GM08714 (cell line): Measurements from ENCODE around the gene HES4.

Source experiments
- H3K4me3 ChIP-seq: fragments of 200-500 bp; sonication (Bioruptor generic); 2 replicates; pipeline ENCODE4 v1.5.1; 2014; ENCODE audit warnings: mild to moderate bottlenecking, low read length, inconsistent platforms
- ZNF274 ChIP-seq: IDR thresholded peaks from 2 replicates; pipeline ENCODE4 v1.6.1; 2012; ENCODE audit warnings: mild to moderate bottlenecking, low read depth, low read length

Gene HES4

GRCh38 chr1:999725-1000356 is at the start of gene HES4:
HES4 (minus strand) TSS chr1:1000097; CDS start chr1:999973, 124 bp downstream.
- peak within 1 kb of the TSS; percentile 57 for H3K4me3 ChIP-seq

GRCh38 chr1:1048765-1049164 is 48.9 kb upstream of the HES4 start:
- H3K4me3 ChIP-seq, result no peak overlapping the region
- TF ChIP-seq ZNF274, result no peak

More at GRCh38 chr1:999725-1000356, at the start of gene HES4:
- TF ChIP-seq ZNF274, result no peak

GRCh38 chr1:1047963-1048362 is 48.1 kb upstream of the HES4 start:
- no peak for TF ChIP-seq ZNF274
- no peak overlapping the region for H3K4me3 ChIP-seq

- TF ChIP-seq ZNF274, result no peak
Measured at GRCh38 chr1:1047407-1047806, 47.5 kb upstream of the HES4 start.

DNA sequence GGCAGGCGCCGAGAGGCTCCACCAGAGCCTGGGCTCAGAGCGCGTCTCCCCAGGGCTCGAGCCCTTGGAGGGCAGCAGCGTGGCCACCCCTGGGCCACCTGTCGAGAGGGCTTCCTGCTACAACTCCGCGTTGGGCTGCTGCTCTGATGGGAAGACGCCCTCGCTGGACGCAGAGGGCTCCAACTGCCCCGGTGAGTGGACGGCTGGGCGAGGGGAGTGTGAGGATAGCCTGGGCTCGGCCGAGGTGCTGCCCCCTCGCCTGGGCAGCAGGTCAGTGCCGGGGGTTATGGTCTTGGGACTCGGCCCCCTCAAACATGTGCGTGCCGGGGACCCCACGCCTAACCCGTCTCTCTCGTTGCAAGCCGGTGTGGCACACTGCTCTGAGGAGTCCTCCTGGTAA is 46.9 kb upstream of the HES4 start:
- TF ChIP-seq ZNF274, result no peak
- no peak overlapping the region for H3K4me3 ChIP-seq

More at GRCh38 chr1:1047407-1047806, 47.5 kb upstream of the HES4 start:
- H3K4me3 ChIP-seq, result no peak overlapping the region

DNA sequence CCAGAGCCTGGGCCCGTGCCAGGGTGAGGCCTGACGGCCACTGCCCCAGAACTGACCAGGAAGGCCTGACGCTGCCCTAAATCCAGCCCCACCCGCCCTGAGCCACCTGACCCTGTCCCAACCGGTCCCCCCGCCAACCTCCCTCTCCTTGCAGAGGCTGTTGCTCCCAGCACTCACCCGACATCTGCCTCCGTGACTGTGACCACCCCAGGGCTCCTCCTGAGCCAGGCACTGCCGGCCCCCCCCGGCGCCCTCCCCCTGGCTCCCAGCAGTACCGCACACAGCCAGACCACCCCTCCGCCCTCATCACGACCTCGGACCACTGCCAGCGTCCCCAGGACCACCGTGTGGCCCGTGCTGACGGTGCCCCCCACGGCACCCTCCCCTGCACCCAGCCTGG is 46.3 kb upstream of the HES4 start:
- no peak for TF ChIP-seq ZNF274
- no peak overlapping the region for H3K4me3 ChIP-seq

DNA sequence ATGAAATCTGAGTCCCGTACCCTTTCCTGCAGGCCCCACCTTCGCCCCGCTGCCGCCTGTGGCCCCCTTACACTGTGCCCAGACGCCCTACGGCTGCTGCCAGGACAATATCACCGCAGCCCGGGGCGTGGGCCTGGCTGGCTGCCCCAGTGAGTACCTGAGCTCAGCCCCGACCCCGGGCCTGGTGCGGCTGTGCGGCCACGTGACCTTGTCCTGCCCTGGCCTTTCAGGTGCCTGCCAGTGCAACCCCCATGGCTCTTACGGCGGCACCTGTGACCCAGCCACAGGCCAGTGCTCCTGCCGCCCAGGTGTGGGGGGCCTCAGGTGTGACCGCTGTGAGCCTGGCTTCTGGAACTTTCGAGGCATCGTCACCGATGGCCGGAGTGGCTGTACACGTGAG is 45.2 kb upstream of the HES4 start:
- no peak overlapping the region for H3K4me3 ChIP-seq
- TF ChIP-seq ZNF274, result no peak

DNA sequence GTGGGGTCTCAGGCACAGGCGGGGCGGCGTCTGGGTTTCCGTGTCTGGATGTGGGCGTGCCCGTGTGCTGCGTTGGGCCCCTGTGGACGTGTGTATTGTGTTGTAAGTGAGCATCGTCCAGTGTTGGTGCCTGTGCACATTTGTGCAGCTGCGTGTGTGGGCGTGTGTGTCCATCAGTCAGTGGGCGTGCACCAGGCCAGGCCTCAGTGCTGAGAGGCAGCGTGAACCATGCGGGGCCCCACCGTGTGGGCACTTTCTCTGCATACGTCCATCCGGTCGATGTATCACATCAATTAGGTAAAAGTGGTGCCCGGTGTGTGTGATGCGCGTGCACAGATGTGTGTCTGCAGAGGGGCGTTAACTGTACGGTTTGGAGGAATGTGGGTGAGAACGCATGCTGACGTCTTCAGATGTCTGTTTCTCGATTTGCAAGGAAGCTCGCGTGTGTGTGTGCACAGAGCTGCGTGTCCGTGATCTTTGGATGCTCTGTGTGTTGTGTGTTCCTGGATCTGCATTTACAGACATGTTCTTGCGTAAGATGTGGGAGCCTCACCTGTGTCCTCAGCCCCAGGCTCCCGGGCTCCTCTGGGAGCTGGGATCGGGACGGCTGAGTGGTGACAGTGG is 44.7 kb upstream of the HES4 start:
- TF ChIP-seq ZNF274, result no peak
- H3K4me3 ChIP-seq, result no peak overlapping the region

- TF ChIP-seq ZNF274, result no peak
- H3K4me3 ChIP-seq, result no peak overlapping the region
Measured at GRCh38 chr1:1043921-1044320, 44.0 kb upstream of the HES4 start.

GRCh38 chr1:1043411-1043810 is 43.5 kb upstream of the HES4 start:
- TF ChIP-seq ZNF274, result no peak

GRCh38 chr1:1042835-1043234 is 42.9 kb upstream of the HES4 start:
- TF ChIP-seq ZNF274, result no peak
- no peak overlapping the region for H3K4me3 ChIP-seq

More at GRCh38 chr1:1043411-1043810, 43.5 kb upstream of the HES4 start:
- H3K4me3 ChIP-seq, result no peak overlapping the region

DNA sequence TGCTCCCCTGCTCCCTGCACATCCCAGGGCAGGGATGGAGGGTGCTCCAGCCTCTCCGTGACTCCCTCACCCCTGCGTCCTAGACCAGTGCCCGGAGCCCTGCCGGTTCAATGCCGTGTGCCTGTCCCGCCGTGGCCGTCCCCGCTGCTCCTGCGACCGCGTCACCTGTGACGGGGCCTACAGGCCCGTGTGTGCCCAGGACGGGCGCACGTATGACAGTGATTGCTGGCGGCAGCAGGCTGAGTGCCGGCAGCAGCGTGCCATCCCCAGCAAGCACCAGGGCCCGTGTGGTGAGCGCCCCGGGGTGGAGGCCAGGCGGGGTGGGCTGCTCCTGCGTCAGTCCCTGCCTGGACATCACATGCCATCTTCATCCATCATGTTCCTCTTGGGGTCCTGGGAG is 42.0 kb upstream of the HES4 start:
- no peak overlapping the region for H3K4me3 ChIP-seq
- TF ChIP-seq ZNF274, result no peak

GRCh38 chr1:1041092-1041523 is 41.2 kb upstream of the HES4 start:
- H3K4me3 ChIP-seq, result no peak overlapping the region
- no peak for TF ChIP-seq ZNF274

GRCh38 chr1:1040004-1040991 is 40.4 kb upstream of the HES4 start:
- H3K4me3 ChIP-seq, result peak overlapping the region; percentile 27; the same call in 1 of the 2 replicates

More at GRCh38 chr1:1040004-1040991, 40.4 kb upstream of the HES4 start:
- no peak for TF ChIP-seq ZNF274
